Activated T-helper 9 cell treated with anti-CD3 and anti-CD28 coated beads, Interleukin-2, amount 50 U/mL, for 16 hours (primary cell): ENCODE measurements around the gene OR51I2.

Experiments
- DNase-seq: peaks from one replicate; pipeline ENCODE4 v3.0.0-alpha.2; 2020; ENCODE audit warnings: low read depth

OR51I2 gene

GRCh38 chr11:5449023-5449422, at the start of gene OR51I2:
OR51I2 (plus strand) TSS chr11:5449323; CDS start chr11:5453489, 4,166 bp downstream.
- no peak for DNase-seq

GRCh38 chr11:5405173-5405572, 44.0 kb upstream of the OR51I2 start:
- no peak for DNase-seq

GRCh38 chr11:5420993-5421392, 28.1 kb upstream of the OR51I2 start:
- DNase-seq = no peak

GRCh38 chr11:5421811-5422210, 27.3 kb upstream of the OR51I2 start, which contains the start of gene OR51Q1:
OR51Q1 (plus strand) TSS chr11:5422111; CDS start chr11:5422201, 90 bp downstream.
- no peak for DNase-seq

- no peak for DNase-seq
These were observed 26.0 kb upstream of the OR51I2 start for GRCh38 chr11:5423131-5423530.

GRCh38 chr11:5441414-5441813, 7.7 kb upstream of the OR51I2 start, which contains the start of gene OR51I1:
OR51I1 (minus strand) TSS chr11:5441514; CDS start chr11:5441514, 0 bp downstream.
- DNase-seq = no peak

- no peak for DNase-seq
These were observed 5.2 kb upstream of the OR51I2 start for GRCh38 chr11:5443835-5444393.

GRCh38 chr11:5449432-5449831, 309 bp downstream of the OR51I2 start:
- DNase-seq = no peak

GRCh38 chr11:5460983-5461621, 12.0 kb downstream of the OR51I2 start:
- DNase-seq = no peak

- DNase-seq = no peak
These were observed 18.4 kb downstream of the OR51I2 start for GRCh38 chr11:5467527-5467926.

- DNase-seq = no peak
These were observed 24.8 kb downstream of the OR51I2 start for GRCh38 chr11:5473921-5474320.

GRCh38 chr11:5476186-5476819, 27.2 kb downstream of the OR51I2 start:
- DNase-seq = peak; percentile 6

GRCh38 chr11:5486003-5486402, 36.9 kb downstream of the OR51I2 start:
- no peak for DNase-seq

GRCh38 chr11:5486421-5486820, 37.3 kb downstream of the OR51I2 start:
- DNase-seq = no peak

- no peak for DNase-seq
These were observed 39.3 kb downstream of the OR51I2 start, which contains the start of gene OR52D1 for GRCh38 chr11:5488385-5488784. OR52D1 (plus strand) TSS chr11:5488685; CDS start chr11:5488707, 22 bp downstream.

GRCh38 chr11:5488798-5489399, 39.8 kb downstream of the OR51I2 start:
- no peak for DNase-seq

GRCh38 chr11:5489576-5490357, 40.6 kb downstream of the OR51I2 start:
- no peak for DNase-seq

GRCh38 chr11:5499671-5500070, 50.5 kb downstream of the OR51I2 start:
- no peak for DNase-seq

GRCh38 chr11:5500393-5500801, 51.3 kb downstream of the OR51I2 start:
- DNase-seq = no peak

GRCh38 chr11:5504403-5504921, 55.3 kb downstream of the OR51I2 start:
- DNase-seq = no peak

GRCh38 chr11:5505363-5506048, 56.4 kb downstream of the OR51I2 start:
- DNase-seq = no peak
